Lower lobe of right lung (tissue), 2 donors: ENCODE results near the gene CD82. TPM values are rescaled to one million over a fixed set of nuclear protein-coding genes. Genes with fewer than 3 reads are reported as not detected.

Experiments used
- ATAC-seq, 2 donors: fragments of 200-7000 bp; cut with Tn5 transposase; one replicate each; pipeline ENCODE4 v1.9.1; 2020 to 2022; ENCODE audit warnings: mild to moderate bottlenecking in 2 of 2, moderate library complexity in 2 of 2
- DNase-seq: peaks from one replicate; pipeline ENCODE4 v3.0.0-alpha.2; 2020
- H3K27ac ChIP-seq: fragments of 200-600 bp; one replicate; pipeline ENCODE4 v1.8.0; 2022
- H3K27me3 ChIP-seq: fragments of 200-600 bp; one replicate; pipeline ENCODE4 v1.8.0; 2022; ENCODE audit warnings: low read depth
- H3K36me3 ChIP-seq: fragments of 200-600 bp; one replicate; pipeline ENCODE4 v1.8.0; 2022; ENCODE audit warnings: mild to moderate bottlenecking
- H3K4me1 ChIP-seq: fragments of 200-600 bp; one replicate; pipeline ENCODE4 v1.8.0; 2022
- H3K4me3 ChIP-seq: fragments of 200-600 bp; one replicate; pipeline ENCODE4 v1.8.0; 2022; ENCODE audit warnings: mild to moderate bottlenecking
- H3K9me3 ChIP-seq: fragments of 200-600 bp; one replicate; pipeline ENCODE4 v1.8.0; 2022
- intact Hi-C: fragments of 100-400 bp; cut with DNase I; formaldehyde crosslinking; loops from one replicate; pipeline ENCODE4 v1.11.0; 2022
- total RNA-seq: library from RNA; stranded (reverse); fragmentation: NEBNext Ultra II Directional; extraction: Animal tissue kit (Norgen Biotek cat#: 25700); gene quantifications from one replicate; pipeline ENCODE4 v1.2.1, GENCODE V29; 2021
- TF ChIP-seq, protein P1 (sequence below): fragments of 200-600 bp; IDR thresholded peaks from one replicate; pipeline ENCODE4 v1.8.0; 2022; ENCODE audit warnings: antibody characterized with exemption, mild to moderate bottlenecking
- donor health status: DM: no; HTN: yes; CAD: no; lungs with severe emphysema.

The CD82 gene
- total RNA-seq, 1 donor from 2014 or later: 129 TPM

GRCh38 chr11:44628730-44629700 lies 63.6 kb downstream of the CD82 start:
- Histone ChIP-seq H3K36me3 (no peaks in the 10 kb centered on the region), H3K27ac (peak overlapping the region; percentile 46), H3K9me3 (no peaks in the 10 kb centered on the region), H3K4me1 (peaks cover 43% of the 10 kb centered on the region), H3K4me3 (no peak overlapping the region), H3K27me3 (no peaks in the 10 kb centered on the region)
- ATAC-seq (no peak), DNase-seq (no peak)
- intact Hi-C loops: loop anchor here (10.0 kb wide), 1 partner anchor 276 kb away; no protein-coding TSS in a partner anchor
- TF ChIP-seq, protein P1, sequence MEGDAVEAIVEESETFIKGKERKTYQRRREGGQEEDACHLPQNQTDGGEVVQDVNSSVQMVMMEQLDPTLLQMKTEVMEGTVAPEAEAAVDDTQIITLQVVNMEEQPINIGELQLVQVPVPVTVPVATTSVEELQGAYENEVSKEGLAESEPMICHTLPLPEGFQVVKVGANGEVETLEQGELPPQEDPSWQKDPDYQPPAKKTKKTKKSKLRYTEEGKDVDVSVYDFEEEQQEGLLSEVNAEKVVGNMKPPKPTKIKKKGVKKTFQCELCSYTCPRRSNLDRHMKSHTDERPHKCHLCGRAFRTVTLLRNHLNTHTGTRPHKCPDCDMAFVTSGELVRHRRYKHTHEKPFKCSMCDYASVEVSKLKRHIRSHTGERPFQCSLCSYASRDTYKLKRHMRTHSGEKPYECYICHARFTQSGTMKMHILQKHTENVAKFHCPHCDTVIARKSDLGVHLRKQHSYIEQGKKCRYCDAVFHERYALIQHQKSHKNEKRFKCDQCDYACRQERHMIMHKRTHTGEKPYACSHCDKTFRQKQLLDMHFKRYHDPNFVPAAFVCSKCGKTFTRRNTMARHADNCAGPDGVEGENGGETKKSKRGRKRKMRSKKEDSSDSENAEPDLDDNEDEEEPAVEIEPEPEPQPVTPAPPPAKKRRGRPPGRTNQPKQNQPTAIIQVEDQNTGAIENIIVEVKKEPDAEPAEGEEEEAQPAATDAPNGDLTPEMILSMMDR: no peak

GRCh38 chr11:44629732-44630345 lies 64.4 kb downstream of the CD82 start:
- intact Hi-C loops: loop anchor here (10.0 kb wide), 1 partner anchor 275 kb away; no protein-coding TSS in a partner anchor
- ATAC-seq (no peak), DNase-seq (no peak)
- Histone ChIP-seq H3K27me3 (peaks cover 6% of the 10 kb centered on the region), H3K36me3 (no peaks in the 10 kb centered on the region), H3K4me1 (peaks cover 45% of the 10 kb centered on the region), H3K4me3 (no peak overlapping the region), H3K27ac (no peak overlapping the region), H3K9me3 (no peaks in the 10 kb centered on the region)
- TF ChIP-seq, protein P1: no peak

- Histone ChIP-seq H3K27ac (no peak overlapping the region), H3K4me1 (peaks cover 47% of the 10 kb centered on the region), H3K36me3 (no peaks in the 10 kb centered on the region), H3K4me3 (no peak overlapping the region), H3K9me3 (no peaks in the 10 kb centered on the region), H3K27me3 (peaks cover 6% of the 10 kb centered on the region)
- TF ChIP-seq, protein P1: no peak
- intact Hi-C loops: no loop called here
- DNase-seq (no peak), ATAC-seq (no peak)
Observed at GRCh38 chr11:44630511-44631210, 65.2 kb downstream of the CD82 start.

GRCh38 chr11:44631831-44632230 lies 66.4 kb downstream of the CD82 start:
- H3K9me3 ChIP-seq: no peaks in the 10 kb centered on the region
- peaks cover 47% of the 10 kb centered on the region for H3K4me1 ChIP-seq
- peaks cover 6% of the 10 kb centered on the region for H3K27me3 ChIP-seq
- H3K36me3 ChIP-seq: no peaks in the 10 kb centered on the region
- no peak for DNase-seq
- intact Hi-C loops: no loop called here
- H3K27ac ChIP-seq: no peak overlapping the region
- ATAC-seq: no peak
- TF ChIP-seq, protein P1: no peak
- no peak overlapping the region for H3K4me3 ChIP-seq

- peak; percentile 45 to 47 for ATAC-seq
- no peak for DNase-seq
- intact Hi-C loops: no loop called here
- TF ChIP-seq, protein P1: peak; percentile 56
- Histone ChIP-seq H3K4me1 (peaks cover 41% of the 10 kb centered on the region), H3K9me3 (no peaks in the 10 kb centered on the region), H3K36me3 (no peaks in the 10 kb centered on the region), H3K27me3 (peaks cover 6% of the 10 kb centered on the region), H3K27ac (no peak overlapping the region), H3K4me3 (no peak overlapping the region)
Observed at GRCh38 chr11:44632466-44633123, 67.1 kb downstream of the CD82 start.
